BE2C (cell line): ENCODE results near the gene NRL.

ENCODE experiments used
- DNase-seq: peaks from one replicate; pipeline ENCODE4 v3.0.0-alpha.2; 2020
- H3K27me3 ChIP-seq: fragments of 250-450 bp; sonication (Bioruptor Pico); 2 replicates; pipeline ENCODE4 v1.5.1; 2020; ENCODE audit warnings: mild to moderate bottlenecking
- H3K36me3 ChIP-seq: fragments of 250-450 bp; sonication (Bioruptor Pico); 2 replicates; pipeline ENCODE4 v1.5.1; 2020; ENCODE audit warnings: mild to moderate bottlenecking
- H3K4me1 ChIP-seq: fragments of 250-450 bp; sonication (Bioruptor Pico); 2 replicates; pipeline ENCODE4 v1.5.1; 2020
- H3K4me3 ChIP-seq: 2 replicates; pipeline ENCODE4 v1.5.1; 2011; ENCODE audit warnings: low read depth, low read length
- H3K9me3 ChIP-seq: fragments of 250-450 bp; sonication (Bioruptor Pico); 2 replicates; pipeline ENCODE4 v1.5.1; 2020
- TF ChIP-seq, protein P1 (sequence below): IDR thresholded peaks from 2 replicates; pipeline ENCODE4 v1.5.1; 2012; ENCODE audit warnings: mild to moderate bottlenecking, low read depth, low read length

Gene NRL

DNA sequence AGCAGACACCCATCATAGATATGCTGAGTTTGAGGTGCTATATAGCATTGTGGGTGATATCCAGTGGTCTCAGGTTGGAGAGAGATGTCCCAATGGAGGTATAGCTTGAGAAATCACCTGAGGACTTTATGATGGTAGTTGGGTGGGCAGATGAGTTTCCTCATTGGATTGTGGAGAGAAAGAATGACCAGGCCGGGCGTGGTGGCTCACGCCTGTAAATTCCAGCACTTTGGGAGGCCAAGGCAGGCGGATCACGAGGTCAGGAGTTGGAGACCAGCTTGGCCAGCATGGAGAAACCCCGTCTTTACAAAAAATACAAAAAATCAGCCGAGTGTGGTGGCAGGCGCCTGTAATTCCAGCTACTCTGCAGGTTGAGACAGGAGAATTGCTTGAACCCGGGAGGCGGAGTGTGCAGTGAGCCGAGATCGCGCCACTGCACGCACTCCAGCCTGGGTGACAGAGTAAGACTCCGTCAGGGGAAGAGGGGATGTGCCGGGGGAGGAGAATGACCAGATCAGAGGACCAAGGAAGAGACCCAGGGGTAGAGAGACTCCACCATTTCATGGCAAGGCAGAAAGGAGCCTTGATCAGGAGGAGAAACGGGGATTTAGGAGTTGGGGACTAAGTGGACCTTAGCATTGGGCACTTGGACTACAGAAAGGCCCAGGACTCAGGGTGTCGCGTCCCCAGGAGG is 21.4 kb downstream of the NRL start:
- Histone ChIP-seq H3K27me3 (no peaks in the 10 kb centered on the region), H3K9me3 (no peaks in the 10 kb centered on the region), H3K36me3 (peaks cover 9% of the 10 kb centered on the region; the same call in 1 of the 2 replicates), H3K4me3 (peak overlapping the region; percentile 2; the same call in 1 of the 2 replicates), H3K4me1 (peaks cover 10% of the 10 kb centered on the region)
- DNase-seq, result no peak
- TF ChIP-seq, protein P1, sequence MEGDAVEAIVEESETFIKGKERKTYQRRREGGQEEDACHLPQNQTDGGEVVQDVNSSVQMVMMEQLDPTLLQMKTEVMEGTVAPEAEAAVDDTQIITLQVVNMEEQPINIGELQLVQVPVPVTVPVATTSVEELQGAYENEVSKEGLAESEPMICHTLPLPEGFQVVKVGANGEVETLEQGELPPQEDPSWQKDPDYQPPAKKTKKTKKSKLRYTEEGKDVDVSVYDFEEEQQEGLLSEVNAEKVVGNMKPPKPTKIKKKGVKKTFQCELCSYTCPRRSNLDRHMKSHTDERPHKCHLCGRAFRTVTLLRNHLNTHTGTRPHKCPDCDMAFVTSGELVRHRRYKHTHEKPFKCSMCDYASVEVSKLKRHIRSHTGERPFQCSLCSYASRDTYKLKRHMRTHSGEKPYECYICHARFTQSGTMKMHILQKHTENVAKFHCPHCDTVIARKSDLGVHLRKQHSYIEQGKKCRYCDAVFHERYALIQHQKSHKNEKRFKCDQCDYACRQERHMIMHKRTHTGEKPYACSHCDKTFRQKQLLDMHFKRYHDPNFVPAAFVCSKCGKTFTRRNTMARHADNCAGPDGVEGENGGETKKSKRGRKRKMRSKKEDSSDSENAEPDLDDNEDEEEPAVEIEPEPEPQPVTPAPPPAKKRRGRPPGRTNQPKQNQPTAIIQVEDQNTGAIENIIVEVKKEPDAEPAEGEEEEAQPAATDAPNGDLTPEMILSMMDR, result no peak

DNA sequence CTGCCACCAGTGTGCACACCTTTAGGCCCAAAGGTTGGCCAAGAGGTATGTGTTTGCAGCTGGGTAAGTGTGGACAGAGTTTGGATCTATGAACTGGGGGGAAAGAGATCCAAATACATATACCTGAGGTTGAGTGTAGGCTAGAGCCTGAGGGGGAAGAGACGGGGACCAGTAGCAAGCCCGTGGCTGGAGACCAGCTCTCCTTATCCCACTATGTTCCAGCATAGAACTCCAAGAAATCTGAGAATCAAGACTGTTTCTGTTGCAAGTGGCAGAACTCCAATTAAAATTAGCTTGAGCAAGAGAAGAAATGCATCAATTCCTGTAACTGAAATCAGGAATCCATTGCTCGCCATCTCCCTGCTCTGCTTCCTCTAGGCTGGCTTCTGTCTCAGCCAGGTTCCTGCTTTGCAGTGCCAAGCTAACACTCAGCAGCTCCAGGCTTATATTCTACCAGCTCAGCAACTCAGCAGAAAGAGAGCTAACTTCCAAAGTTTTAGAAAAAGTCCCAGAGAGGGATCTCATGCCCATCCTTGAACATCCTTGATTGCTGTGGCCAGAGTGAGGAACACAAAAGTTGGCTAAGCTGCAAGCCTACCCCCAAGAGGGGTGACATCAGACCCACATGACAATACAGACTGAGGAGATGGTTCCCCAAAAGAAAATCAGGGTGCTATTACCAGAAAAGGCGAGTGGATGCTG is 22.1 kb downstream of the NRL start:
- no peaks in the 10 kb centered on the region for H3K27me3 ChIP-seq
- H3K4me3 ChIP-seq, result no peak overlapping the region
- TF ChIP-seq, protein P1, result no peak
- H3K9me3 ChIP-seq, result no peaks in the 10 kb centered on the region
- peaks cover 5% of the 10 kb centered on the region; the same call in 1 of the 2 replicates for H3K36me3 ChIP-seq
- DNase-seq, result no peak
- peaks cover 10% of the 10 kb centered on the region for H3K4me1 ChIP-seq

DNA sequence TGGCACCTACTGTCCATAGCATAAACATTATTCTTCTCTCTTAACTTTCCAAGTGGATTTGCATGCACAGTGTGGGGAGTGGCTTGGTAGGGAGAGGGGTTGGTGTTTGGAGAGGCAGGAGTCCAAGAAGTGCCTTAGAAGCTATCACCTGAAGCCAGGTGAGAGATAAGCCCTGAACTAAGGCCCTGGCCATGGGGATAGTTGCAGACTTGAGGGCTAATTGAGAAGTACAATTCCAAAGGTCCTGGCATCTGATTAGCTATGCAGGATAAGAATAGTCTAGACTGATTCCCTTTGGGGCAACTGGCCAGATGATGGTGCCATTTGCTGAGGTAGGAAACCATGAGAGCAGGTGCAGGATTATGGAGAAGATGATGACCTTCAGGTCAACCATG is 22.6 kb downstream of the NRL start:
- Histone ChIP-seq H3K4me1 (peaks cover 10% of the 10 kb centered on the region), H3K9me3 (no peaks in the 10 kb centered on the region), H3K4me3 (no peak overlapping the region), H3K36me3 (peaks cover 5% of the 10 kb centered on the region; the same call in 1 of the 2 replicates), H3K27me3 (no peaks in the 10 kb centered on the region)
- TF ChIP-seq, protein P1, result no peak
- DNase-seq, result no peak

DNA sequence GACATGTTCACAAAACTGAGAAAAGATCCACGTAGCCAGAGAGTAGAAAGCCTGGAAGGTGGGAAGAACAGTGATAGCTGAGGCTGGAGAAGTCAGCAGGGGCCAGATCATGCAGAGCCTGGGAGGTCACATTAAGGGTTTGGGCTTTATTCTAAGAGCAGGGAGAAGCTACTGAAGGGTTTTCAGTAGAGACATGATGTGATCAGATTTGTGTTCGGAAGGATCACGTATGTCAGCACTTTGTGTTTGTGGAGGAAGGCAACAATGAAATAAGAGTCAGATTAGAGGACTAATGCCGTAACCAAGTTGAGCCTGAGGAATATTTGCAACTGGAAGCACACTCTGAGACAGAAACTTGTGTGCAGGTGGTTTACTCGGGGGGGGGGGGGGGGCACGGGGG is 24.9 kb downstream of the NRL start:
- TF ChIP-seq, protein P1, result no peak
- H3K9me3 ChIP-seq, result no peaks in the 10 kb centered on the region
- DNase-seq, result no peak
- no peaks in the 10 kb centered on the region for H3K36me3 ChIP-seq
- peaks cover 10% of the 10 kb centered on the region for H3K4me1 ChIP-seq
- H3K27me3 ChIP-seq, result no peaks in the 10 kb centered on the region
- no peak overlapping the region for H3K4me3 ChIP-seq

DNA sequence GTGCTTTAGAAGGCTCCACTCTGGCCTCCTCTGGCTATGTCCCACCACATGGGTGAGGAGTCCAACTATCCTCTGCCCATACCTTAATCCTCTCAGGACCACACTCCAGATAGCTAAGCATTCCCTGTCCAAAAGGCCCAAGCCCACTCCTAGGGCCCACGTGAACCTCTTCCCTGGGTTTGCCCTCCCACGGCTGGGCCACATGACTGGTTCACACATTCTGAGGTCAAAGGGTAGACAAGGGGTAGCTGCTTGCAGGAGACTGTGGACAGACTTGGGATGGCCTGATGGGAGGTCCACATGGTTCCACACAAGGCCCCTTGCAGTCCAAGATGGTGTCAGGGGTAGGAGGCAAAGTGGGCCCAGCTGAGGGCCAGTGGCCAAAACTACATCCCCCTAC is 26.7 kb downstream of the NRL start:
- Histone ChIP-seq H3K27me3 (no peaks in the 10 kb centered on the region), H3K36me3 (no peaks in the 10 kb centered on the region), H3K4me1 (peaks cover 5% of the 10 kb centered on the region; the same call in 1 of the 2 replicates), H3K4me3 (no peak overlapping the region), H3K9me3 (no peaks in the 10 kb centered on the region)
- DNase-seq, result no peak
- TF ChIP-seq, protein P1, result no peak

DNA sequence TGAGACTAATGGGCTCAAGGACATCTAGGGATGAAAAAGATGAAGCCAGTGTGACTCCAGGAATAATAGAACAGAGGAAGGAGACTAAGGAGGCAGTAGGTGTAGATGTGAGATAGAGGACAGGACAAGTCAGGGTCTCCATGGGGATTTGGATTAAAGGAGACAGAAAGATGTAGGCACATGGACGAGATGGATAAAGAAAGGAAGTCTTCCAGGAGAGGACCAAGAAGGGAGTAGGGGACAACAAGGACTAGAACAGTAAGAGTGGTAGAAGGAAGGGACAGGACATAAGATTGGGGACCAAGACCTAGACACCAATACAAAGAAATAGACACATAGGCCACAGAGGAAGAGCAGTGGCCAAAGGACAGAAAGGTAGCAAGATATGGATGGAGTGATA is 27.7 kb downstream of the NRL start:
- Histone ChIP-seq H3K9me3 (no peaks in the 10 kb centered on the region), H3K4me3 (no peak overlapping the region), H3K27me3 (no peaks in the 10 kb centered on the region), H3K36me3 (no peaks in the 10 kb centered on the region), H3K4me1 (peaks cover 5% of the 10 kb centered on the region; the same call in 1 of the 2 replicates)
- DNase-seq, result no peak
- TF ChIP-seq, protein P1, result no peak
